Activated CD4-positive, alpha-beta T cell treated with anti-CD3 and anti-CD28 coated beads, Interleukin-10, Interleukin-2, amounts not matched to agents 100 ng/mL and 50 ng/mL, durations not matched to agents 16 hours and 8 hours (primary cell): Measurements from ENCODE around the gene SORL1-AS1.

Experiments
- DNase-seq: peaks from one replicate; pipeline ENCODE4 v3.0.0-alpha.2; 2020

SORL1-AS1 gene

DNA sequence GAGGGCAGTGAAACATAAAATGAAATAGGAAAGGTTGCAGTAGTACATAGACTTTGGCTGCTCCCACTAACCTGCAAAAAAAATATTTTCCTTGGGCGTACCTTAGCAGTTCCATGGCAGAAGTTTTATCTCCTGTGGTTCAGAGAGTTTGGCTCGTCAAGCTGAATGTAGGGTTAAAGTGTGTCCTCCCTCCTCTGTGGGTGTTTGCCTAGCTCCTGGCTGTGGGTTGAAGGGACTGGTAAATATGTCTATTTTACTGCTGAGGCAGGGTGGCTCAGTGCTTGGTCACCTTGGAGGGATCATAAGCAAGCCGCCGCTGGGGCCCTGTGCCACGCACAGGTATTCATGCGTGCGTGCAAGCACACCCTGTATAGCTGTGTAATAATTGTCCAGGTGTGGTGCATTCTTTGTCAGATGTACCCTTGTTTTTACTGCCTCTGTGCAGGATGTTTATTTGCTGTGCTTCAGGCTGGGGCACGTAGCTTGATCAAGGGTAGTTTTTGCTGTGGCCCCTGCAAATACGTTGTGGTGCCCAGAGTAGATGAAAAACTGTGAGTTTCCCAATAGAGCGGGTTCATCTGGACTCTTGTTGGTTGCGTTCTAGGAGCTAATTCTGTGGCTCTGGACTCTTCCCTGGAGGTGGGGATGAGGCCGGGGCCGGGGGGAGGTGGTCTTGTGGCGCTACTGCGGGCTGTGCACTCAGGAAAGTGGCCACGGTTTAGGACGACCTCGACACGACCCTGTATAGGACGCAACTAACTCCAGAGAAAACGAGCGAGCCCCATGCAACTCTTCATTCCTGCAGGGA, 1.4 kb downstream of the SORL1-AS1 start:
- DNase-seq, result no peak

DNA sequence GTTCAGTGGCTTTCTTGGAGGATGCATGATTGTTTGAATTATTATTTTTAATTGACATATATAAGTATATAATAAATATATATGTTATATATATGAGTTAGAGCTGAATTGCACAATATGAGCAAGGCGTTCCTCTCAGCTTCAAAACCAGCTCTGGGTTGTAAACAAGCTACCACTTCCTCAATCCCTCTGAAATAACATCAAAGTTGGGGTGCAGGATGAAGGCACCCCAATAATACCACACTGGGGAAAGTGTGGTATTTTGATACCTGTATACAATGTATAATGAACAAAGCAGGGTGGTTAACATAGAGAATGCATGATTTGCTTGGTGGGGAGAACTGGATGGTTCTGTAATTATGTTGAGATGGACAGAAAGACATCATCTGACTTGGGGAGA, 2.4 kb downstream of the SORL1-AS1 start:
- no peak for DNase-seq

DNA sequence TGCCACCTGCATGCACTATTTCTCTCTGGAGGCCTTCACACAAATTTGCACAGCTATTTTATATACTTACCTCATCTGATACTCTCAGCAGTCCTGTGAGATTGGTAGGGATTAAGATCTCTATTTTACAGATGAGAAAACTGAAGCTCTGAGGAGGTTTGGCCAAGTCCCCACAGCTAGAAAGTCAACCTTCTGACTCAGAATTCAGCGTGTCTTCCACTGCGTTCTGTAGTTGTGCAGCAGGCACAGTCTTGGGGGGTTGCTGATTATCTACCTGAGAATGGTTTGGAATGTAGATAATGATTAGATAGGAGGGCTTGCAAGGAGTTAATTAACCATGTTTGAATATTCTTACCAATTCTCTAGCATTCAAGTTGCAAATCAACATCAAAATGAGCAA, 3.1 kb downstream of the SORL1-AS1 start:
- DNase-seq, result no peak

DNA sequence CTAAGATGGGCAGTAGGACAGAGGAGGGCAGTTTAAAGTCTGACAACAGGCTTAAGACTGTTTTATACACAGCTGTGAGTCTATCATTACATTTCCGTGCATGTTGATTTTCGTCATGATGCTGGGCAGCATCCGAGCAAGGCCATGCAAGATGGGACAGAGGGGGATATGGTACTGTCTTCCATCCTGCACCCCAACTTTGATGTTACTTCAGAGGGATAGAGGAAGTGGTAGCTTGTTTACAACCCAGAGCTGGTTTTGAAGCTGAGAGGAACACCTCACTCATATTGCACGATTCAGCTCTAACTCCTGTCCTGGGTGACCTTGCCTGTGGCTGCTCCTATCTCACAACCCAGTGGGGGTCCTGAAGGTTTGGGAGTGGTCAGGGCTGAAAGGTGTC, 3.6 kb downstream of the SORL1-AS1 start:
- no peak for DNase-seq

DNA sequence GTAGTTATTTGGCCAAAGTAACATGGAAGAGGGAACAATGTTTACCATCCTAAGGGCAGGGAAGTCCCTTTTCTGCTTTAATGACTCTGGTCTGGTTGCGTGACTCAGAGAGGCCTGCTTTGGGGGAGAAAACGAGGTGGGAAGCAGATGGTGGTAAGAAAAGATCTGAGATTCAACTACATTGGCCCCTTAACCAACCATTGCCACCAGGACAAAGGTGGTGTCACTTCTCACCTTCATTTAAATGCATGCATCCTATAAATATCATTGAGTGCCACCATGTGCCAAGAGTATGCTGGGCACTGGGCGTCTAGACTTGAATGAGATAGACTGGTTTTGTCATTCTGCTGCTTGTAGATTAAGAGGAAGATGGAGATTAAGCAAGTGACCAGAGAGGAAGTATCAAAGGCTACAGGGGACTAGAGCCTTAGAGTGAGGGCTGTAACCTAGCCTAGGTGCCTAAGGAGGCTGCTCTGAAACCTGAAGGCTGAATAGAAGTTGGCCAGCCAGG, 4.3 kb downstream of the SORL1-AS1 start:
- no peak for DNase-seq

DNA sequence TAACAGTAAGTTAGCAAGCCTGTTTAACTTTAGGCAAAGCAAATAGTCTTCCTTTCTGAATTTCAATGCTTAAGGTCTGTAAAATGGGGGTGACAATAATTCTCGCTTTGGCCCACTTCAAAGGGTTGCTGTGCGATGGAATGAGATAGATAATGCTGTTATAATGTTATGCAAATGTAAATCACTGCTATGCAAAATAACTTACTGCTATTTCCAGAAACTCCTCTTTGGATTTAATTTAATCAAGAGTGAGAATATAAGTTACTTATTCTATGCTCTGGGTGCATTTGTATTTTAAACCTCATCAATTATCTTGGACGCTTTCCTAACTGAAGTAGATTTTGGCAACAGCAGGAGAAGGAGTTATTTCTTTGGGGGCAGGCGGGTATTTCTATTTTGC, 4.8 kb downstream of the SORL1-AS1 start:
- DNase-seq, result no peak

DNA sequence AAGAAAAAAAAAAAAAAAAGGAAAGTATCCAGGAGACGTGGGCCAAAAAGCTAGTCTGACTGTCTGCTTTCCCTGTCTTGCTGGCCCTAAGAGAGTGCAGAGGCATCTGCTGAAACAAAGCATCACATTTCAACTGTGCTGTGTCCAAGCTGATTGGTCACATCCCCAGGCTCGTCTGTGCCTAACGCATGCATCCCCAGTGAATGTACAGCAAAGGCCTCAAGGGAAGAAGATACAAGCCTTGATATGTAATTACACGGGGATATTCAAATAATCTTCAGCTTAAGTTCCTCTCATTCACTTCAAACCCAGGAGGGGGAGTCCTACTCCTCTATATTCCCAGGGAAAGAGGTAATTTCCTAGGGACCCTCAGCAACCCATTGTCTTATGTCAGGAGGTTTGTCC, 6.0 kb downstream of the SORL1-AS1 start:
- no peak for DNase-seq

DNA sequence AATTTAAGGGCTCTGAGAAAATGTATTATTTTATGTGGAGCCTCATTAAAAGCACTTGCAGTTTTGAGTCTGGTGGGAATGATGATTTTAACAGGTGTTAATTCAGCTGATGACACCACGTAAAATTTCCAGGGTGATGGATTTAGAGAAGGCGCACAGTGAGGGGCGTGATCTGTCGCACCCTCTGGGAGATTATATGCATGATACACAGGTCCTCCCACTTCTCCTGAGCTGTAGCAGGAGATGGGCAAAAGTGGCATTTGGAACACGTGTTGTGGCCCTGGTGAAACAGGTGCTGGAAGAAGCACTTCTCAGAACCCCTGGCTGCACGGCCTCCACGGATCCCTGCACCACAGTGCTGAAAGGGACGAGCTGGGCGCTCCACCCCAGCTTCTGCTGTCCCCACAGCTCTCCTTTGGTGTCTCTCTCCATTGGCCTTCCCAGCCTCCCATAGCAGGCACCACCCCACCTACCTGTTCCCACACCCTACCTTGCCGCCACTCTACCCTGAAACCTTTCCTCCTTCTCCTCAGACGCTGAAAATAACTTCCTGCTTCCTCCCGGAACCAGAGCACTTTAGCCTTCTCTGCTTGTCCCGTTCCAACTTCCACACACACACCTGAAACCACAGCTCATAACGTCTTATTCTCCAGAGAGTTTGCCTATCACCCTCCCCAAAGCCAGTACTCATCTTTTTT, 7.5 kb downstream of the SORL1-AS1 start:
- no peak for DNase-seq

DNA sequence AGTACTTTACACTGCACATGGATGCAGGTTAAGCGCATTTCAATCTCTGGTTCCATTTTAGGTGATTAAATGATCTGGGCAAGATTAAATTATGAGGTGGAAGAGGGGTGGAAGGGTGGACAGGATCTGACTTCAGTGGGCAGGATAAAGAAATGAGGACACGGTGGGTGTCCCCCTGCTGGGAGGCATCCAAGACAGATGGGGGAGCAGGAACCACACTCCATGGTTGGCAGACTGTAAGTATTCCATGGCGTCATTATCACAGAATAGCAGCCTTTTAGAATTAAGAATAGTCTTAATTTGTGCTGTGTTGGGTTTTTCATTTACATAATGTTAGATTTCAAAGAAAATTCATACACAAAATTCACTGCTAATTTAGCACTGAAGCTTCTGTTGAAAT, 8.2 kb downstream of the SORL1-AS1 start:
- no peak for DNase-seq

DNA sequence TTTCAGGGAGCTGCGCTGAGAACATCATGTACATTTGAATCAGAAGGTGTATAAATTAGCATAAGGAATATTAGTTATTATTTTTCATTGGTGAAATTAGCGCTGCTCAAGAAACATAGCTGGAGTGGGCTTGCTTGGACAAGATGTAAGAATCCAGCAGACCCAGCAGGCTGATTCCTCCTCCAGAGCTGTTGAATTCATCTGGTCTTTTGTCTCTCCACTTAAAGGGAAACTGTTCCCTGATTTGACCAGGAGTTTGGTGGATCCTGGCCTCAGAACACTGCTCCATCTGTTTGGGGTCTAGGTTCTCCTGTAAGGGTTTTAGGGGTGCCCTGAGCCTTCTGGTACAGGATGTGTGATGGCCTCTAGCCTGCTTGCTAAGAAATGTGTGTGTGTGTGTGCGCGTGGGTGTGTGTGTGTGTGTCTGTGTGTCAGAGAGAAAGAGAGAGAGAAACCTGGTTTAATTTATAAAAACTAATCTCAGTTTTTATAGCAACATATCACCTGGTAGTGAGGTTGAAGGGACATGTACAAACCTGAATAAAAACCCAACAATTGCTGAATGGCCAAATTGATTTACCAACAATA, 9.0 kb downstream of the SORL1-AS1 start:
- no peak for DNase-seq

DNA sequence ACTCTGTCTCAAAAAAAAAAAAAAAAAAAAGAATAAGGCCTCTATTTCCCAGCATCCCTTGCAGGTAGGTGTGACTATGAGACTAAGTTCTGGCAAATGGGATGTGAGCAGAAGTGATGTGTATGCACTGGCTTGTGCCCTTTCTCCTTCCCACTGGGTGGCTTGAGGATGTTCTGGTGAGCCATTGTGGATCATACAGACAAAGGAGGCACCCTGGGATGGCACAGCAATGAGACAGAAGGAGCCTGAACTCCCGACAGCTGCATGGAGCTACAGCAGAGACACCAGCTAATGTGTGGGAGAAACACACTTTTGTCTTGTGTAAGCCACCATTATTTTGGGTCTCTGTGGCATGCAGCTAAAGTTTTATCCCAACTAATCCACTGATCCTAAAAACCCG, 11.2 kb downstream of the SORL1-AS1 start:
- DNase-seq, result no peak

DNA sequence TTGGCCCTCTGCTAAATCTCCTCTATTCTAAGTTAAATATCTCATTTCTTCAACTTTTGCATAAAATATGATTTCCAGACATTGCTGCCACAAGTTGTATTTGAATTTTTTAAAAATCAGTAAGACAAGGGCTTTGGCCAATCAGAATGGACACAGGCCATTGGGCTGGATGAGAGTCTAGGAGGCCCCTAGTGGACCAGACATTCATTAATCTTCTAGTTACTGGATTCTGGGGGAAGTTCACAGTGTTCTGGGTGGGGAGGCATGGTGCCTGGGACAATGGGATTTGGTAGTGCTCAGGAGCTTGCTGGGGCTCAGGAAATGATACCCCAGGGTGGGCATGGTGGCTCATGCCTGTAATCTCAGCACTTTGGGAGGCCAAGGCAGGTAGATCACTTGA, 13.0 kb downstream of the SORL1-AS1 start:
- no peak for DNase-seq

DNA sequence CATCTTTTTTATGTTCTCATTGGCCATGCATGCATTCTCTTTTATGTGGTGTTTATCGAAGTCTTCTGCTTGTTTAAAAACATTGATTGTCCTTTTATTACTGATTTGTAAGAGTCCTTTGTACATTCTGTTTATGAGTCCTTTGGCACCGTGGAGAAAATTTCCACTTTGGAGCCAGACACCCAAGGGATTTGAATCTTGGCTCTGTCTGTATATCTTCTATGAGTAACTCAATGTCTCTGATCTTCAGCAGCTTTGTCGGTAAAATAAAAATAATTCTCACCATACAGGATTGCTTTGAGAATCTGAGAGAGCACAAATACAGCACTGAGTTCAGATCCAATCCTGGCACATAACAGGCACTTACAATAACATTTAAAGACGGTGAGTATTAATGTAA, 13.4 kb downstream of the SORL1-AS1 start:
- DNase-seq, result no peak

DNA sequence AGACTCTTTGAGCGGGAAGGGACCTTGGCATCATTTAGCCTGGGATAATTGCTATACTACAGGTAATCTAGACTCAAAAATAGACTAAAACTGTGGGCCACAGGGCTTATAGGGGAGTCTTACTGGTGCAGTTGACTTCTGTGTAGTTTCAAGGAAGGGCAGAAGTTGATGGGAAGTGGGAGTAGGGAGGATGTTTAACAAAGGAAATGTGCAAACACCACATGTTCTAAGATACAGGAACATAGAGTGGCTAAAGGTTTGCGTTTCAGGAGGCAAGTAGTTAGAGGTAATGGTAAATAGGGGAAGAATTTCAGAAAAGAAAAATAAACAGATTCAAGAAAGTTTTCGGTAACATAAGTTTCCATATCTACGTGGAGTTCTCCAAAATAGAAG, 15.1 kb downstream of the SORL1-AS1 start:
- no peak for DNase-seq

DNA sequence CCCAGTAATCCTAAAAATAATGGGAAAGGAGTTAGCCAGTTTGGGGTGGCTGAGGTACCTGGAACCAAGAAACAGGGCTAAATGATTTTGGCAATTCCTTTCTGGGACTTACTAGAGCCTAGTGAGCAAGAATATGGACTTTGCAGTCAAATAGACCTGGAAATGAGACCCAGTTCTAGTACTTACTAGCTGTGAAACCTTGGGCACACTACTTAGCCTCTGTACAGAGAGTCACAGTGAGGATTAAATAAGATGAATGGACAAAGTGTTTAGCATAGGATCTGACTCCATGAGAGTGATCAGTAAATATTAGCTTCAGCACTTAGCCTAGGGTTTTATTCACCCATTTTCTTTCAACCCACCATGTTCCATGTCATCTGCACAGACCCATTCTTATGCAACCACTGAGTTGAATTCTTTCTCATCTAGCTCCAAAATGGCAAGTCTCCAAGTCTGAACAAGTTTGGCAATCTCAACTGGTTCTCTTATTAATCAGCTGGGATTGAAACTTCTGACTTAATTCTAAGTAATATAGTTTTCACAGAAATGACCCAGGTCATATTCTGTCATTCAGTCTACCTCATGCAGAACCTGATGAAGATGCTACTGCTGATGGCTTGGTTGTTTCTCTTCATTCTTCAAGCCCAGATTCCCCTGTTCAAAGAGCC, 15.6 kb downstream of the SORL1-AS1 start:
- peak; percentile 50 for DNase-seq

DNA sequence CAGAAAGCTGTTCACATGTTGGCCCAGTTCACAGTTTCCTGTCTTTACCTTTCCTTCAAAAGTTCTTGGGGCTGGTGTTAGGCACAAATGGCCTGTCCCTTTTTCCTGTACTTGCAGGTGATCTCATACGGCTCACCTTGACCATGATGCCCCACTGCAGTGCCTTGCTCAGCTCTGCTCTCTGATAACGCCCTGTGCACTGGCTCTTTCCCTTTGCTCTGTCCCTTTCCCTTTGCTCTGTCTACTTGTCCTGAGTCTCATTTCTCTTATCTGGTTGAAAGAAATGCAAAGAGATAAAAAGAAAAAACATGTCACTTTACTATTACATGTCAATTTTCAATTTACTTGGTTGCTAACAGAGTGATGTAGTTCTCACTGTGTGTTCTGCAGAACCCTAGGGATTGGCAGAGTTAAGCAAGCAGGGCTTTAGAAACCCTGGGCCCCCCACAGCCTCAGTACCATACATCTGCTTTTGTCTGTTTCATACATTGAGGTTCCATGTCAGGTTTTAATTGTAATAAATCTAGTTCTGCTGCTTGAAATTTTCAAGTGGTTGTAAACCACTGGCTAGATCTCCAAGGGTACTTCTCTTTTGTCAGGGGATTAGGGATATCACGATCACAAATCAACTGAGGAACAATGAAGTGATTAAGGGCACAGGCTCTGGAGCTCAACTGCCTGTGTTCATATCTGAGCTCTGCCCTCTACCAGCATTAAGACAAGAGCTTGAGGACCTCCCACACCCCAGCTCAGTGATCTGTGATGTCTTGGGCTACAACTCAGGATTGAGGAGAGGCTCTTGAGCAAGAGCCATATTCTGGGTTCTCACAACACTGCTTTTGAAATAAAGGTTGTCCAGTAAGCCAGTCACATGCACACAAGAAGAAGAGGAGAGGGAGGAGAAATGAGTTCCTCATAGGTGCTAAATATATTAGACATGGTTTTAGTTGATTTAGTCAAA, 16.9 kb downstream of the SORL1-AS1 start:
- no peak for DNase-seq

DNA sequence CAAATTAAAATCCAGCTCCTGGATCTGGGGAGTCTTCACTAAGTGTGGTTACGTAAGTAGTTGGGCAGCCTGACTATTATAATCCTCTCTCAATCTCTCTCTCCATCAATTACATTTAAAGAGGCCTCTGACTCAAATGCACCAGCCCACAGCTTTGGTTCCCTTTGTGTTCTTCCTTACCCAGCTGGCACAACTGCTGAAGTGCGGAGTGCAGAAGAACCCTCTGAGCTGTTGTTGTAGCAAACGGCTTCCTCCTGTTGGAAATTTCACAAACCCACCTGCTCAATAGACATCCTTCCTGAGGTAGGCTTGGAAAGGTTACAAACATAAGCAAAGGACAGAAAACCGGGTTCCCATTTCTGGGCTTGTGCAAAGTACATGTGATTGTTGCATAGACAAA, 17.6 kb downstream of the SORL1-AS1 start:
- no peak for DNase-seq

DNA sequence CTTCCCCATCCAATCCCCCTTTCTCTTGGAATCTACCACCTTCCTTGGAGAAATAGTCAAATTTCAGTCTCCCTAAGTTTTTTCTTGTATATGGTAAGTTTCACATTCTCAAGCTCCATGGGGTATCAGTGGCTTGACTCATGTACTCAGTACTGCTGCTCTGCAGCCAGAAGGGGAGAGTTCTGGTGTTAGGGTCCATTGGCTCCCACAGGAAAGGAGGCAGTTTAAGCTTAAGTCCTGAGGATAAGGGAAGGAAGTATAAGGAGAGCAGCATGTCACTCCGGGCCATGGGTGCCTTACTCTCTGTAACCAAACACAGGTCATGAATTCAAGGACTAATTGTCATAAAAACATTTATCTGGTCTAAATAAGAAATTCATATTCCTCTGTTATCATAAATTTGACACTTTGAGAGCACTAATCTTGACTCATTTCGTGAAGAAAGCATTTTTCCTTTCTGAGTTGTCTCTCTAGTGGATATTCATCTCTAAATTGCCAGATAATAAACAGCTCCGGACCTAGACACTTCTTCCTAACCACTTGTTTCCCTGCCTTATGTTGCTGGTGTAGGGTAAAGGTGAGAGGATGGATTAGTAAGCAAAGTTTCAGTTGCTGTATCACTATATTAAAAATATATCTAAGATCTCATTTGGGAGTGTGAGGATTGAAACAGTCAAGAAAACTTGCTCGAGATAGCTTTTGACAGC, 20.8 kb downstream of the SORL1-AS1 start:
- peak; percentile 86 for DNase-seq

DNA sequence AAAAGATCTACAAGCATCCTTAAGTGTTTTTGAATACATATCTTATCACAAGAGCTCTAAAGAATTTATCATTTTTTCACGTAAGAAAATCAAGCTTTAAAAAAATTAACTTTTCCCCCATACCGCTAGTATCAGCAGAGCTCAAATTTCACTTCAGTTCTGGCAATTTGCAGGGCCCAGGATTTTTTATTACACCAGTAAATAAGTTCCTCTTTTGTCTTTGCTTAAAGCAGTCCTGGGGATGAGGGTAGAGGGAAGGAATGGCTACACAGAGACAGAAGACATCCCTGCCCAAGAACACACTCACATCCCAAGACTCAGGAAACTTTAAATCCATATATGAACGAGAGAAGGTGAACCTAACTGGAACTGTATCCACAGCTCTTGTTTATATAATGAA, 23.2 kb downstream of the SORL1-AS1 start:
- no peak for DNase-seq

DNA sequence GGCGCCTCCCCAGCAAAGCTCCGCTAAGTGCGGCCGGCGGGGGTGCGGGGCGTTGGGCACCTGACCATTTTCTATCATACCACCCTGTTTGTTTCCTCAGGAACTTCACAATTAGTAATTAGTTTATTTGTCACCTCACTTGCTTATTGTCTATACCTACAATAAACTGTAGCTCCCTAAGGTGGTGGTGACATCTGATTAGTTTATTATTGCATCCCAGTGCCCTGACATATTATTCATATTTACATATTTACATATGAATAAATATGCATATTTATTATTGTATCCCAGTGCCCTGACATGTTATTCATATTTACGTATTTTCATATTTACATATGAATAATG, 25.4 kb downstream of the SORL1-AS1 start:
- no peak for DNase-seq
